ENCODE results near the gene ACP4. TPM values are rescaled to one million over a fixed set of nuclear protein-coding genes. Genes with fewer than 3 reads are reported as not detected.
"Not testable (repeated sequence)": the region's sequence is repeated elsewhere in the genome, so short reads cannot be mapped to it uniquely, and the experiment has no call there.

Gene ACP4
- total RNA-seq, 2 donors from 2014 or later, result not detected

DNA sequence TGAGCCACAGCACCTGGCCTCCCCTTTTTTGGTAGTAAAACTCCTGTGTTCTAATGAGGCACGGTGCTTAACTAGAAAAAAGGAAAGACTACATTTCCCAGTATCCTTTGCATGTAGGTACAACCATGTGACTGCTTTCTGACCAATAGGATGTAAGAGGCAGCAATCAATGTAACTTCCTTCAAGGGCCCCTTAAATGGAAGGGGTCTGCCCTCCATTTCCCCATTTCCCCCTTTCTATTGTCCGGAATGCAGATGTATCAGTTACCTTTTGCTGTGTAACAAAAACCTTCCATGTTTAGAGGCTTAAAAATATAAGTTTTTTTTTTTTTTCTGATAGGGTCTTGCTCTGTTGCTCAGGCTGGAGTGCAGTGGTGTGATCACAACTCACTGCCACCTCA is 17.7 kb upstream of the ACP4 start:
- intact Hi-C loops (cut with DNase I), result no loop called here
- DNase-seq (ENCODE audit: low spot score), result no peak

DNA sequence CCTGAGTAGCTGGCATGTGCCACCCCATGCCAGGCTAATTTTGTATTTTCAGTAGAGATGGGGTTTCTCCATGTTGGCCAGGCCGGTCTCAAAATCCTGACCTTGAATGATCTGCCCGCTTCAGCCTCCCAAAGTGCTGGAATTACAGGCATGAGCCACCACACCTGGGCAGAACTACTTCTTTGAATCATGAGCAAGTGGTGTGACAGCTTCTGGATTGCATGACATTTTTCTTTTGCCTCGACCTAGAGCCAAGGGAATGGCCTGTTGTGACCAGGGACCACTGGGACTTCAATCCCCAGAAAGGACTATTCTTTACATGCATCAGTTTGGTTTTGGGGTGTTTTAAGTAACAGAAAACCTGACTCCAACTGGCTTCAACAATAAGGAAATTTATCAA is 17.3 kb upstream of the ACP4 start:
- intact Hi-C loops (cut with DNase I); DNase-seq (ENCODE audit: low spot score): not testable (repeated sequence)

DNA sequence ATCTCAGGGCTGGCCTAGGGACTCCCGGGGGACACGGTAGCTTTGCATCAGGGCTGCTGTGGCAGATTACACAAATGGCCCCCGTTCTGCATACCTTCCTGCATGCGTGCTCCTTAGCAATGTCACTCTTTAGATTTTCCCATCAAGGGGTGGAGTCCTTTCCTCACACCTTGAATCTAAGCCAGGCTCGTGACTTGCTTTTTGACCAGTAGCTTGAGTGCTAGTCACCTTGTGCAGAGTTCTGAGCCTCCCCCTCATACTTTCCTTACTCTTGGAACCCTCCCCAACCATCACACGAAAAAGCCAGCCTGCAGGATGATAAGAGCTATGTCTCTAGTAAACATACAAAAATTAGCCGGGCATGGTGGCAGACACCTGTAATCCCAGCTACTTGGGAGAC is 16.8 kb upstream of the ACP4 start:
- intact Hi-C loops (cut with DNase I); DNase-seq (ENCODE audit: low spot score): not testable (repeated sequence)

DNA sequence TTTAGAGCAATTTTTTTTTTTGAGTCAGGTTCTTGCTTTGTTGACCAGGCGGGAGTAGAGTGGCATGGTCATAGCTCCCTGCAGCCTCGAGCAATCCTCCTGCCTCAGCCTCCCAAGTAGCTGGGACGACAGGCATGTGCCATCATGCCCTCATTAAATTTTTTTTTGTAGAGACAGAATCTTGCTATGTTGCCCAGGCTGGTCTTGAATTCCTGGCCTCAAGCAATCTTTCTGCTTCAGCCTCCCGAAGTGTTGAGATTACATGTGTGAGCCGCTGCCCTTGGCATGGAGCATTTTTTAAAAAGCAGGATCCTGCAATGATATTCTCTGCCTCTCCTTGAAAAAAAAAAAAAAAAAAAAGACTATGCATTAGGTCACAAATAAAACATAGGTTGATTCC is 14.1 kb upstream of the ACP4 start:
- intact Hi-C loops (cut with DNase I), result no loop called here
- DNase-seq (ENCODE audit: low spot score), result no peak

DNA sequence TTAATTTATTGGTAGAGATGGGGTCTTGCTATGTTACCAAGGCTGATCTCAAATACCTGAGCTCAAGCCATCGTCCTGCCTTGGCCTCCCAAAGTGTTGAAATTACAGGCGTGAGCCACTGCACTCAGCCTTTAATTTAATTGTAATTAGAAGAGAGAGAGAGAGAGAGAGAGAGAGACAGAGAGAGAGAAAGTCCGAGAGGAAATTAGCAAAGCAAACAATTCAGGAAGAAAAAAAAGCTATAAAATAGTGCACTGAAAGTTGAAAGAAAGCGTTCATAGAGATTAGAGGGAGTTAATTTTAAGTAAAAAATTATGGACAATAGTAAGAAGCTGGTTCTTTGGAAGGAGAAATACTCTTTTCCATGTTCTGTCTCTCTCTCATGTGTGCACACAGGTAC is 13.0 kb upstream of the ACP4 start:
- intact Hi-C loops (cut with DNase I), result no loop called here
- no peak for DNase-seq (ENCODE audit: low spot score)

DNA sequence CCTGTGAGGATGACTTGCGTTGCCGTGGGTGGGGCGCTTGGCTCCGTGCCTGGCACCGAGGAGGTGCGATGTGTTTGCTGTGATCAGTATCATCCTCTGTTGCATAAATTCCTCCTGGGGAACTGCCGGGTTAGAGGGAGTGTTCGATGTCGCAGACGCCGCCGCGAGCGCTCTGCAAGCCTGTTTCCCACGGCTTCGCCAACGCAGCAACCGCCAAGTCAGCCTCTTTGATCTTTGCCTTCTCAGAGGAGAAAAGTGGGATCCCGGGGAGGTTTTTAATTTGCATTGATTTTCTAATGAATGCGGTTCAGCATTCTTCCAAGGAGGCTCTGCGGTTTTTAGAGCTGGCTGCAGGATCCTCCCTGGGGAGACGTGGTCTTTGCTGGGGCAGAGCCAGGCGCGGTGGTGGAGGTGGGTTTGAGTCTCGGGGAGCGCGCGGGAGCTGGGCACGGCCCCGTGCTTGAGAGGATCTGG is 12.3 kb upstream of the ACP4 start:
- intact Hi-C loops (cut with DNase I), result no loop called here
- no peak for DNase-seq (ENCODE audit: low spot score)

DNA sequence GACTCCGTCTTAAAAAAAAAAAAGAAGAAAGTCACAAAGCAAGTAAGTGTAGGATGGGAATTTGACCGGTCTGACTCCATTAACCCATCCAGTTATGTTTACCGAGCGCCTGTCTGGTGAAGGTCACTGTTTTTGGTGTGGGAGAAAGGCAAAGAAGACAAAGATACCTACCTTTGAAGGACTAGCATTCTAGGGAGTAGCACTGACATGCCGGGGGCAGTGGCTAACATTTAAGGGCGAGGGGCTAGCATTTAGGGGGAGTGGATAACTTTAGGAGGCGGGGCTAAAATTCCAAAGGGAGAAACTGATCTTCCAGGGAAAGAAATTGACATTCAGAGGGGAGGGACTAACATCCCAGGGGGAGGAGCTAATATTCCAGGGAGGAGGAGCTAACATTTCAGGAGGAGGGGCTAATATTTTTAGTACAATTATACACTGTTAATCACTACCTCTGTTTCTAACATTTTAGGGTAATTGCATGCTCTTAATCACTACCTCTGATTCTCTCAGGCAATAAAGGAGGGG is 11.2 kb upstream of the ACP4 start:
- intact Hi-C loops (cut with DNase I), result no loop called here
- no peak for DNase-seq (ENCODE audit: low spot score)

DNA sequence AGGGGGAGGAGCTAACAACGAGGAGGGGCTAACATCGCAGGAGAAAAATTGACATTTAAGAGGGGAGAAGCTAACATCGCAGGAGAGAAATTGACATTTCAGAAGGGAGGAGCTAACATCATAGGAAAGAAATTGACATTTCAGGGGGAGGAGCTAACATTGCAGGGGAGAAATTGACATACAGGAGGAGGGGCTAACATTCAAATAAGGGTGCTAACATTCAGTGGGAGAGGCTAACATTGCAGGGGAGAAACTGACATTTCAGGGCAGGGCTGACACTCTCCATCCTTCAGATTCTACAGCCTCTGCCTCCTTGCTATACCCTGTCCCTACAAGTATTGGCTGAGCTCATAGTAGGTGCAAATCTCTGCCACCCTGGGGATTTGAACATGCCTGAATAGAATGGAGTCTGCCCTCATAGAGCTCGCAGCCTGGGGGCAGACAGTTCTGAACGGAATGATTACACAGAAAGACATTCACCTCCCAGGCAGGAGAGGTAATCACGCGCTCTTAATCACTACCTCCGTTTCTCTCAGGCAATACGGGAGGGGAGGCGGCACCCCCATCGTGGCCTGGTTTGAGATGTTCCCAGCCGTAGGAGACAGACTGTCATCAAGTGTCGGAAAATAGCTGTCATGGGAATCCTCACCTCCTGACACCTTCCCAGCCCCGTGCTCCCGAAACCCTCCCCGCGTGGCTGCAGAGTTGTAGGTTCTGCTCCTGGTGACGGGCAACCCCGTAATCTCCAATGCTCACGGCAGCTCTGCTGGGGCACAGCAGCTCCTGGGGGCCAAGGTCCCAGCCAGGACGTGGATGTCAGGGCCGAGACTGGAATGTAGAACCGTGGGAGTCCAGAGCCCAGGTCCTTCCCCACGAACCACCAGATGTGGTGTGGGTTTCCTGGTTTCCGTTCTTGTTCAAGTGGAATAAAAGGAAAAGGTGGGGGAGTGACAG is 10.4 kb upstream of the ACP4 start:
- intact Hi-C loops (cut with DNase I), result loop anchor here (5.0 to 10.0 kb wide), 3 partner anchors 242 to 425 kb away; partner anchors contain the start of gene NAPSA (in 1 of the 2)
- no peak for DNase-seq (ENCODE audit: low spot score)

DNA sequence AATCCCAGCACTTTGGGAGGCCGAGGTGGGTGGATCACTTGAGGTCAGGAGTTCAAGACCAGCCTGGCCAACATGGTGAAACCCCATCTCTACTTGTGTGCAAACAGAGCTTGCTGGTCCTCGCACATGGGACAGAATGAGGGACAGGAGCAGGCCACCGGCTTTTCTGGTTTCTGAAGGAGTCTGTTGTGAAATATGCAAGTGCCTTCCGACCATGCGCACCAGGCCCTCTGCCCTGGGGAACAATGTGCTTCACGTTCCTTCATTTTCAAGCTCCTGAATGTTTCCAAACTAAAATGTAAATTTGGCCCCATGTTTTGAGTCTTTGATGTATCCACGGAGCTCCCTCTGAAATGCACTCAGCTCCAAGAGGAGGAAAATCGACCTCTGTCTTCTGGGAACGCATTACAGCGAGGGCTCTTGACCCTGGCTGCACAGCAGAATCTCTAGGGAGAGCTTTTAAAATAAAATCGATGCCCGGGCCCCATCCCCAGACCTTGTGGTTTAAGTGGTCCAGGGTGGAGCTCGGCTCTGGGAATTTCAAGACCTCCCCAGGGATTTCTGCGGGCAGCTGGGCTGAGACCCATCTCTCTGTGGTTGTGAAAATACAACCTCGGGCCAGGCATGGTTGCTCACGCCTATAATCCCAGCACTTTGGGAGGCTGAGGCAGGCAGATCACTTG is 9.3 kb upstream of the ACP4 start:
- intact Hi-C loops (cut with DNase I), result loop anchor here (5.0 to 10.0 kb wide), 3 partner anchors 244 to 426 kb away; partner anchors contain the start of gene NAPSA (in 1 of the 2)

DNA sequence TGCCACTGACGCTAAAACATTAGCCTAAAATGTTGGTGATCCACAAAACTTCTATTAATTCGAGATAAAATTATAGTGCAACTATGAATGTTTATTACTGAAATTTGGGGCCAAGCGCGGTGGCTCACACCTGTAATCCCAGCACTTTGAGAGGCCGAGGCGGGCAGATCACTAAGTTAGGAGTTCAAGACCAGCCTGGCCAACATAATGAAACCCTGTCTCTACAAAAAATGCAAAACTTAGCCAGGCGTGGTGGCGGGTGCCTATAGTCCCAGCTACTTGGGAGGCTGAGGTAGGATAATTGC is 6.4 kb upstream of the ACP4 start:
- not testable (repeated sequence) for DNase-seq (ENCODE audit: low spot score)
- intact Hi-C loops (cut with DNase I), result loop anchor here (5.0 to 10.0 kb wide), 3 partner anchors 246 to 429 kb away; partner anchors contain the start of gene NAPSA (in 1 of the 2)

More for the DNA sequence above, 9.3 kb upstream of the ACP4 start:
- no peak for DNase-seq (ENCODE audit: low spot score)

DNA sequence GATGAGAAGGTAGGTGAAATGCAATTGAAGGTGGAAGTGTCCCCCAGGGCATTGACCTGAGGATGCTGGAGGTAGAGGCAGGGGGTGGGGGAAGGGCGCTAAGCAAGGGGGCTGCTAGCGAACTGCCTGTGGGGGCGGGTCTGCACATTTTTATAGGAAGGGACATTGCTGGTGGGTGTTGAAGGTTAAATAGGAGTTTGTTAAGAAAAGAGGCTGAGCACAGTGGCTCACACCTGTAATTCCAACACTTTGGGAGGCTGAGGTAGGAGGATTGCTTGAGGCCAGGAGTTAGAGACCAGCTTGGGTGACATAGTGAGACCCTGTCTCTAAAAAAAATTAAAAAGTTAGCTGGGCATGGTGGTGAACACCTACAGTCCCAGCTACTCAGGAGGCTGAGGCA is 5.5 kb upstream of the ACP4 start:
- DNase-seq (ENCODE audit: low spot score), result no peak
- intact Hi-C loops (cut with DNase I), result loop anchor here (5.0 to 10.0 kb wide), 3 partner anchors 247 to 430 kb away; partner anchors contain the start of gene NAPSA (in 1 of the 2)

DNA sequence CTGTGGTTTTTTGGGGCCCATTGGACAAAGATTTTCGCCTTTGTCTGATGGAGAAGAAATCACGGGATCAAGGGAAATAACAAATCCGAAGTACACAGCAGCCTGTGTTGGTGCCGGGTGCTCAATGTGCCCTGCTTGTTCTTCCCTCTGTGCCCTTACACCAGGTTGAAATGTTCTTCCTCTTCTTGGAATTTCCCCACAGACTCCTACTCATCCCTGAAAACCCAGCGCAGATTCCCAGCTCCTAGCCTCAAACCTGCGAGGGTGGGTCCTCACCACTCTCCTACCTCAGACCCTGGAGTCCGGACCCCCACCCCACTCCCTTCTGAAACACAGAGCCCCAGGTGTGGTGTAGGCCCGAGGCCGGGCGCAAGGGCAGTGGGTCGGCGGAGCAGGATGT is 4.9 kb upstream of the ACP4 start:
- intact Hi-C loops (cut with DNase I), result loop anchor here (10.0 kb wide), 2 partner anchors 421 to 431 kb away; partner anchors contain the start of gene NAPSA (in 1 of the 2)
- no peak for DNase-seq (ENCODE audit: low spot score)

DNA sequence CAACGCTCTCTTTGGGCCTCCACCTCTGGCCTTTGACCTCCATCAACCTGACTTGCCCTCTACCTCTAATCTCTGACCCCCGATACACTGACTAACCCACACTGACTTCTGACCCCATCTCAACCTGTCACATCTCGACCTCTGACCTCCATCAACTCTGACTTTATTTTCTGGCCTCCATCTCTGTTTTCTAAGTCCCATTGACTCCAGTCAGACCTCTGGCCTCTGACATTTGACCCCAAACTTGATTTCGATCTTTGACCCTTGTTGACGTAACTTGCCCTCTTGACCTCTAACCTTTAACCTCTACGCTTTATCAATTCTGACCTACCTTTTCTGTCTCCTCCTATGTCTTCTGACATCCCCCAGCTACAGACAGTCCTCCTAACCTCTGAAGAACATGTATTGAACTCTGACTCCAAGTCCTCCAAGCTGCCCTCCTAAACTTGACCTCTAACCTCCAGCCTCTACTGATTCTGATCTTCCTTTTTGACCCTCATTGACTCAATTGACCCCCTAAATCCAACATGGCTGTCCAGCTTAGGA is 780 bp downstream of the ACP4 start:
- intact Hi-C loops (cut with DNase I), result no loop called here
- DNase-seq (ENCODE audit: low spot score), result no peak

DNA sequence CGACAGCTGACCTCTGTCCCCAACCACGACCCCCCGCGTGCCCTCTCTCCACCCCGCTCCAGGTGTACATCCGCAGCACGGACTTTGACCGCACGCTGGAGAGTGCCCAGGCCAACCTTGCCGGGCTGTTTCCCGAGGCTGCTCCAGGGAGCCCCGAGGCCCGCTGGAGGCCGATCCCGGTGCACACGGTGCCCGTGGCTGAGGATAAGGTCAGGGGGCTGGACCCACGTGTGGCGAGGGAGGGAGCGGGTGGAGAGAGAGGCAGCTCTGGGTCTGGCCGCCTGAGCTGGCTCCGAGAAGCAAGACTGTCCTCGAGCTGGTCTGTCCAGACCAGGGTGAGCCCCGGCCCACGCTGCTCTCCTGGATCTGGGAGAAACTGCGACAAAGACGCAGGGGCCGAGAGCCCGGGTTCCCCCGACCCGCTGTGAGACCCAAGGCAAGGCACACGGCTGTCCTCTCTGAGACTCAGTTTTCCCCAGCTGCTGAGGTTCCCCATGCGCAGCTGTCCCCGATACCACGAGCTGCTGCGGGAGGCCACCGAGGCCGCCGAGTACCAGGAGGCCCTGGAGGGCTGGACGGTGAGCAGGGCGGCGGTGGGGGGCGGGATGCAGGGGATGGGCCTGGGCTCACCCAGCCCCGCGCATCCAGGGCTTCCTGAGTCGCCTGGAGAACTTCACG is 1.5 kb downstream of the ACP4 start:
- no peak for DNase-seq (ENCODE audit: low spot score)
- intact Hi-C loops (cut with DNase I), result no loop called here

DNA sequence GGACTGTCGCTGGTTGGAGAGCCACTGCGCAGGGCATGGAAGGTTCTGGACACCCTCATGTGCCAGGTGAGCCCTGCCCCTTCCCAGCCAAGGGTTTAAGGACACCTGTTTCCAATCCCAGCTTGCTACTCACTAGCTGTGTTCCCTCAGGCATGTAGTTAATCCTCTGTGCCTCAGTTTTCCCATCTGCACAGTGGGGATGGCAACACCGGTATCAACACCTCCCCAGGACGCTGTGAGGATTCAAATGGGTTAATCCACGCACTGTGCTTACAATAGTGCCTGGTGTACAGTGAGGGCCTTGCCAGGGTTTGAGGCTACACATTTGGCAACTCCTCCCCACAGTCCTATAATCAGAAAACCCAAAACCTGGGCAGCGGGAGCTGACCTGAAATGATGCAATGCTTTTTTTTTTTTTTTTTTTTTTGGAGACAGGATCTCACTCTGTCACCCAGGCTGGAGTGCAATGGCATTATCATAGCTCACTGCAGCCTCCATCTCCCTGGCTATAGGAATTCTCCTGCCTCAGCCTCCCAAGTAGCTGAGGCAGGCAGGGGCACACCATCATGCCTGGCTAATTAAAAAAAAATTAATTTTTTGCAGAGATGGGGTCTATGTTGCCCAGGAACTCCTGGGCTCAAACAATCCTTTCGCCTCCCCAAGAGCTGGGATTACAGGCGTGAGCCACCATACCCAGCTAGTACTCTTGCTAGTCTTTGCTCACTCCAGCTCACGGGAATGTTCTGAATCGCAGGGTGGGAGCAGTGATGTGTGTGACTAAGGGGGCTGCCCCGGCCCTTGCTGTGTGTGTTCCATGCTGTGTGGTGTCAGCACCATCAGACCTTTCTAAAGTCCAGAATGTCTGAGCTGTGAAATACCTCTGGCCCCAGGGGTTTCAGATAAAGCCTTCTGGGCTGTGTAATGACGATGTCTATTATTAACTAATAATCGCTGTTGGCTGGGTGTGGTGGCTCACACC is 2.3 kb downstream of the ACP4 start:
- intact Hi-C loops (cut with DNase I), result no loop called here

DNA sequence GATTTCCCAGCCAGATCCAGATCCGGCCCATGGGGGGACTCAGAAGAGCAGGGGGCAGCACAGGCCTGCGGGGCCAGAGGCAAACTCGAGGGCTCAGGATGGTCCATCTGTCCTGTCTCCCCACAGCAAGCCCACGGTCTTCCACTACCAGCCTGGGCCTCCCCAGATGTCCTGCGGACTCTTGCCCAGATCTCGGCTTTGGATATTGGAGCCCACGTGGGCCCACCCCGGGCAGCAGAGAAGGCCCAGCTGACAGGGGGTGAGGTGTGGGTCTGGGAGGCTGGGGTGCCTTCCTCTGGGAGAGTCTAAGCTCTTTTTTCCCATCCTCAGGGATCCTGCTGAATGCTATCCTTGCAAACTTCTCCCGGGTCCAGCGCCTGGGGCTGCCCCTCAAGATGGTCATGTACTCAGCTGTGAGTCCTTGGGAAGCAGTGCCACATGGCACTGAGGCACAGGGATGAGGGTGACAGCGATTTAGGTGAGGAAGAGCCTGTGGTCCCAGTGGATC is 3.4 kb downstream of the ACP4 start:
- intact Hi-C loops (cut with DNase I), result no loop called here
- DNase-seq (ENCODE audit: low spot score), result no peak

More for the DNA sequence above, 2.3 kb downstream of the ACP4 start:
- DNase-seq (ENCODE audit: low spot score), result no peak

DNA sequence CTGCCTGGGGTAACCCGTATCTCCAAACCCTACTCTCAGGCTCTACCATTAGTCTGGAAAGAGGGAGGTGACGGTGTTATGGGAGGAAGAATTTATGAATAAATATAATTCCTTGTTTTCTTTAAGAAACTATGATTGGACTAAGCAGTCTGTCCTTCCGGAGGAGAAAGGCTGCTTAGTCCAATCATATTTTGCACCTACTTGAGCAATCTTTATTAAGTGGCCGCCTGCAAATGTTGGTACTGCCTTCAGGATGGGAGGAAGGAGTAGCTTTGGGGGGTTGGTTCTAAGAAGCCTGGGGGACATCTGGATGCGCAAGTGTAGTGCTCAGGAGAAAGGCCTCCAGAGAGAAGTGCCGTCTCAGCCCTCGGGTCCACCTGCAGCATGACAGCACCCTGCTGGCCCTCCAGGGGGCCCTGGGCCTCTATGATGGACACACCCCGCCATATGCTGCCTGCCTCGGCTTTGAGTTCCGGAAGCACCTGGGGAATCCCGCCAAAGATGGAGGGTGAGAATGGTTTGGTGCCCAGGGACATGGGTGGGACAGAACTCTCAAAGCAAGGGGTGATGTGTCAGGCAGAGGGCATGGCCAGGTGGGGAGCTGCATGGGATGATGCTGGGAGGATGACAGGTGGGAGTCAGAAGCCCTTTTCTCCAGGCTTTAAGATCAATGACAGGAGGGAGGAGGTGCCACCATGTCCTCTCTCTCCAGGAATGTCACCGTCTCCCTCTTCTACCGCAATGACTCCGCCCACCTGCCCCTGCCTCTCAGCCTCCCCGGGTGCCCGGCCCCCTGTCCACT is 4.1 kb downstream of the ACP4 start:
- intact Hi-C loops (cut with DNase I), result no loop called here
- DNase-seq (ENCODE audit: low spot score), result no peak
